Tibial artery (tissue), 4 donors: ENCODE results near the gene ADAM23.

Source experiments
- DNase-seq, 2 donors: peaks; one replicate each; pipeline ENCODE4 v3.0.0-alpha.2; 2019
- H3K27ac ChIP-seq, 2 donors: fragments of 200-600 bp; sonication (generic) in 1 of 2; 1 replicate in 1 of 2; 2 replicates in 1 of 2; pipeline ENCODE4 v1.5.1; 2018 to 2019; ENCODE audit warnings: mild to moderate bottlenecking in 1 of 2
- H3K27me3 ChIP-seq, 2 donors: fragments of 200-600 bp; sonication (generic) in 1 of 2; one replicate each; pipeline versions ENCODE4 v1.5.1 to v1.6.0; 2016 to 2019
- H3K36me3 ChIP-seq, 3 donors: fragments of 200-600 bp; sonication (generic) in 2 of 3; one replicate each; pipeline ENCODE4 v1.5.1; 2016 to 2019; ENCODE audit warnings: mild to moderate bottlenecking in 2 of 3
- H3K4me1 ChIP-seq, 4 donors: fragments of 200-600 bp; sonication (generic) in 2 of 4; 1 replicate in 3 of 4; 2 replicates in 1 of 4; pipeline ENCODE4 v1.5.1; 2016 to 2019
- H3K4me3 ChIP-seq, 2 donors: fragments of 200-600 bp; sonication (generic) in 1 of 2; 1 replicate in 1 of 2; 2 replicates in 1 of 2; pipeline ENCODE4 v1.5.1; 2018 to 2019; ENCODE audit warnings: mild to moderate bottlenecking in 2 of 2
- H3K9me3 ChIP-seq, 3 donors: fragments of 200-600 bp; sonication (generic) in 1 of 3; one replicate each; pipeline ENCODE4 v1.5.1; 2016 to 2019
- intact Hi-C: fragments of 100-400 bp; cut with DNase I; formaldehyde crosslinking; loops from one replicate; pipeline ENCODE4 v1.15.0; 2023; ENCODE audit warnings: low total_unique reads
- TF ChIP-seq, protein P1 (sequence below), 2 experiments: fragments of 200-600 bp in 1 of 2; fragments of 450-650 bp in 1 of 2; IDR thresholded peaks; one replicate each; pipeline ENCODE4 v1.5.1; 2017 to 2019; ENCODE audit warnings: antibody characterized with exemption in 2 of 2, mild to moderate bottlenecking in 1 of 2, moderate library complexity in 1 of 2

The ADAM23 gene

DNA sequence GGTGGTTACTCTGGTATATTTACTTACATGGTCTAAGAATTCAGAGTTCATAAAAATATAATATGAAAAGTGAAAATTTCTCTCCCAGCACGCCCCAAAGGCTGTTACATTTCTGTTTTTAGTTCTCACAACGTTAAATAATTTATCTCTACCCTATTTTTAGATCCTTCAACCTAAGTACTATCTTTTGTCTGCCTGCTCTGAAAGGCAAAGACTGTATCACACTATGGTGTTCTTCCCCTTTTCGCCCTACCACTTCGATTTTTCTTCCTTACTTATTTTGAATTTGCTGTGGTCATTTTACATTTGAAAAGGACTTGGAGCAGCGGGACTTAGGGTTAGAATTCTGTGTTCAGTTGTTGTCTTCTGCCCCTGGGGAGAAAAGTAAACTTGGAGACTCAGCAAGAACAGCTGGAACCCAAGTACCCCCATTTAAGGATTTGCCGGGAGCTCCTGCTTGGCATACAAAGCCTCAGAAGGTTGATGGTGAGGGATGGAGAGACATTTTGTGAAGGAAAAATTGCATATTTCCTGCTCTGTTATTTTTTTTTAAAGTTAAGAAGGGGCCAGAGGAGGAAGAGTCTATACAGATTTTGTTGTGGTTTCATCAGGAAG, 19.0 kb downstream of the ADAM23 start:
- no peak for DNase-seq
- H3K36me3 ChIP-seq = no peaks in the 10 kb centered on the region
- no peak overlapping the region for H3K27ac ChIP-seq
- intact Hi-C loops = no loop called here
- H3K27me3 ChIP-seq = no peaks in the 10 kb centered on the region
- no peak overlapping the region for H3K4me3 ChIP-seq
- TF ChIP-seq, protein P1, sequence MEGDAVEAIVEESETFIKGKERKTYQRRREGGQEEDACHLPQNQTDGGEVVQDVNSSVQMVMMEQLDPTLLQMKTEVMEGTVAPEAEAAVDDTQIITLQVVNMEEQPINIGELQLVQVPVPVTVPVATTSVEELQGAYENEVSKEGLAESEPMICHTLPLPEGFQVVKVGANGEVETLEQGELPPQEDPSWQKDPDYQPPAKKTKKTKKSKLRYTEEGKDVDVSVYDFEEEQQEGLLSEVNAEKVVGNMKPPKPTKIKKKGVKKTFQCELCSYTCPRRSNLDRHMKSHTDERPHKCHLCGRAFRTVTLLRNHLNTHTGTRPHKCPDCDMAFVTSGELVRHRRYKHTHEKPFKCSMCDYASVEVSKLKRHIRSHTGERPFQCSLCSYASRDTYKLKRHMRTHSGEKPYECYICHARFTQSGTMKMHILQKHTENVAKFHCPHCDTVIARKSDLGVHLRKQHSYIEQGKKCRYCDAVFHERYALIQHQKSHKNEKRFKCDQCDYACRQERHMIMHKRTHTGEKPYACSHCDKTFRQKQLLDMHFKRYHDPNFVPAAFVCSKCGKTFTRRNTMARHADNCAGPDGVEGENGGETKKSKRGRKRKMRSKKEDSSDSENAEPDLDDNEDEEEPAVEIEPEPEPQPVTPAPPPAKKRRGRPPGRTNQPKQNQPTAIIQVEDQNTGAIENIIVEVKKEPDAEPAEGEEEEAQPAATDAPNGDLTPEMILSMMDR (IDR thresholded peaks at IDR 0.05) = no peak
- H3K9me3 ChIP-seq = no peaks in the 10 kb centered on the region
- H3K4me1 ChIP-seq = no peaks in the 10 kb centered on the region

DNA sequence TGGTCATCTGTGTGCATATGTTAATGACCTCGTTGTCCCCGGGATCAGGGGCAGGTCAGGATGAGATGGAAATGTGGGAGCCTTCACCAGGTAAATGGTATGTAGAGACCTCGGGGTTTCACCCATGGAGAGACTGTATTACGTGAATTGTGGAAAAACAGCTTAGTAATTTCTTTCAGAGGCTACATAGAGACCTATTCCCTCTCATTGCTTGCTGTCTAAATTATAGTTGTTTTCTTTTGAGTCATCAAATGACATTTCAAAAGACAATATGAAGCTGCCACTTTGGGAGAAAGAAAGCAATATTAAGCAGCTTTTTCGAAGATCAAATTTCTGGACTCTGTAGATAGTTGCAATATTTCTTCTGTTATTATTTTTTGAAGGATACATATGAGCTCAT, 20.4 kb downstream of the ADAM23 start:
- no peak for DNase-seq
- no peak overlapping the region for H3K27ac ChIP-seq
- TF ChIP-seq, protein P1 (IDR thresholded peaks at IDR 0.05) = no peak
- intact Hi-C loops = no loop called here
- H3K4me3 ChIP-seq = no peak overlapping the region
- H3K9me3 ChIP-seq = peaks cover 0 to 6% (median 4%) of the 10 kb centered on the region in 3 donors
- no peaks in the 10 kb centered on the region for H3K4me1 ChIP-seq
- H3K36me3 ChIP-seq = no peaks in the 10 kb centered on the region
- H3K27me3 ChIP-seq = no peaks in the 10 kb centered on the region

DNA sequence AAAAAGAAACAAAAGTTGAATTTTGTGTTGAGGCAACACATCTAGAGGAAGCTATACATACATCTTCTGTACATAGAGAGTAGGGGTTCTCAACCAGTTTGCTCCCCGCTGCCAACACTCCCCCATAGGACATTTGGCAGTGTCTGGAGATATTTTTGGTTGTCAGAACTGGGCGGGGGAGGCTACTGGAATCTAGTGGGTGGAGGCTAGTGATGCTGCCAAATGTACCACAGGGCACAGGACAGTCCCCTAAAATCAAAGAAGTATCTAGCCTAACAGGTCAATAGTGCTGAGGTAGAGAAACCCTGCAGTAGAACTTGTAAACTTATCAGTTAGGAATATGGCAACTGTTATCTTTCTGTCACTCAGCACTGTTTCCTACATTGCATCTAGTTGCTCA, 21.3 kb downstream of the ADAM23 start:
- Histone ChIP-seq H3K27ac (no peak overlapping the region), H3K36me3 (no peaks in the 10 kb centered on the region), H3K4me3 (no peak overlapping the region), H3K4me1 (no peaks in the 10 kb centered on the region), H3K9me3 (peaks cover 0 to 6% (median 4%) of the 10 kb centered on the region in 3 donors), H3K27me3 (no peaks in the 10 kb centered on the region)
- intact Hi-C loops = no loop called here
- TF ChIP-seq, protein P1 (IDR thresholded peaks at IDR 0.05) = no peak
- no peak for DNase-seq

DNA sequence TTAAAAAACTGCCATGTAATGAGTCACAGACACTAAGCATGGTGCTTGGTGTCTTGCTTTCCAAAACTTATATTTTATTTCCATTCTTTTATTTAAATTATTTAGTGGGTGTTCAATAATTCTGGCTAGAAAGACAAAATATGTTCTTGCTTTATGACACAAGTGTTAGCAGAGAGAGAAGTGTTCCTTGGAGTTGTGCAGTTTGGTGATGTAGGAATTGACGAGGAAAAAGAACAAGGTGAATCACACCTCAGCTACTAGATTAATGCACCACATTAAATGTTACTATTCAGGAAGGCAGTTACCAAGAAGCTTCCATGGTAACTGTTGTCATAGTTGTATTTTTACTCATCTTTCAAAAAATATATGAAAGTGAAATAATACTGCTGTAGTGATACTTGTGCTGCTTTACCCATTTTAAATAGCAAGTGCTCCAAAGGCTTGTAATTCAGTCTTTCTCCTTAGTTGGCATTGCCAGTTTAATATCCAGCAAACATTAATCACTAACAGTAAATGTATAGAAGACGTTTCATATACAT, 28.3 kb downstream of the ADAM23 start:
- Histone ChIP-seq H3K9me3 (peaks cover 0 to 6% (median 4%) of the 10 kb centered on the region in 3 donors), H3K4me3 (no peak overlapping the region), H3K36me3 (no peaks in the 10 kb centered on the region), H3K27ac (no peak overlapping the region), H3K27me3 (no peaks in the 10 kb centered on the region), H3K4me1 (no peaks in the 10 kb centered on the region)
- TF ChIP-seq, protein P1 (IDR thresholded peaks at IDR 0.05) = no peak
- intact Hi-C loops = no loop called here
- no peak for DNase-seq

DNA sequence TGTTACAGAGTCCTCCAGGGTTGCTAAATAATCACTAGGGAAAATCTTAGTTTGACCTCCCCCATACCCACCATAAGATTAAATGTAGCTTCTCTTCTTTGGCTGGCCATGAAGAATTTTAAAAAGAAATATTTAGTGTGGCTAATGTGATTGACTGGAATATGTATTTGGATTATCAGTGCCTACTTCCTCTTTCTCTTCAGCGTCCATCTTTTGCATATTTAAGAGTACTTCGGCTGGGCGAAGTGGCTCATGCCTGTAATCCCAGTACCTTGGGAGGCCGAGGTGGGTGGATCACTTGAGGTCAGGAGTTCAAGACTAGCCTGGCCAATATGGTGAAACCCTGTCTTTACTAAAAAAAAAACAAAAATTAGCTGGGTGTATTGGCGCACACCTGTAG, 28.8 kb downstream of the ADAM23 start:
- DNase-seq = no peak
- intact Hi-C loops = no loop called here

More for the DNA sequence above, 28.8 kb downstream of the ADAM23 start:
- Histone ChIP-seq H3K36me3 (no peaks in the 10 kb centered on the region), H3K4me3 (no peak overlapping the region), H3K4me1 (no peaks in the 10 kb centered on the region), H3K27me3 (no peaks in the 10 kb centered on the region), H3K27ac (no peak overlapping the region), H3K9me3 (peaks cover 0 to 6% (median 4%) of the 10 kb centered on the region in 3 donors)
- TF ChIP-seq, protein P1 (IDR thresholded peaks at IDR 0.05) = no peak
